HPDE6-E6E7 (cell line): Measurements from ENCODE around the gene ADAMTS14.
"Not testable (repeated sequence)": the region's sequence is repeated elsewhere in the genome, so short reads cannot be mapped to it uniquely, and the experiment has no call there.

ENCODE experiments used
- DNase-seq: peaks from one replicate; pipeline ENCODE4 v3.0.0; 2011; ENCODE audit warnings: missing footprints; ENCODE audit errors: extremely low spot score

The ADAMTS14 gene, protein sequence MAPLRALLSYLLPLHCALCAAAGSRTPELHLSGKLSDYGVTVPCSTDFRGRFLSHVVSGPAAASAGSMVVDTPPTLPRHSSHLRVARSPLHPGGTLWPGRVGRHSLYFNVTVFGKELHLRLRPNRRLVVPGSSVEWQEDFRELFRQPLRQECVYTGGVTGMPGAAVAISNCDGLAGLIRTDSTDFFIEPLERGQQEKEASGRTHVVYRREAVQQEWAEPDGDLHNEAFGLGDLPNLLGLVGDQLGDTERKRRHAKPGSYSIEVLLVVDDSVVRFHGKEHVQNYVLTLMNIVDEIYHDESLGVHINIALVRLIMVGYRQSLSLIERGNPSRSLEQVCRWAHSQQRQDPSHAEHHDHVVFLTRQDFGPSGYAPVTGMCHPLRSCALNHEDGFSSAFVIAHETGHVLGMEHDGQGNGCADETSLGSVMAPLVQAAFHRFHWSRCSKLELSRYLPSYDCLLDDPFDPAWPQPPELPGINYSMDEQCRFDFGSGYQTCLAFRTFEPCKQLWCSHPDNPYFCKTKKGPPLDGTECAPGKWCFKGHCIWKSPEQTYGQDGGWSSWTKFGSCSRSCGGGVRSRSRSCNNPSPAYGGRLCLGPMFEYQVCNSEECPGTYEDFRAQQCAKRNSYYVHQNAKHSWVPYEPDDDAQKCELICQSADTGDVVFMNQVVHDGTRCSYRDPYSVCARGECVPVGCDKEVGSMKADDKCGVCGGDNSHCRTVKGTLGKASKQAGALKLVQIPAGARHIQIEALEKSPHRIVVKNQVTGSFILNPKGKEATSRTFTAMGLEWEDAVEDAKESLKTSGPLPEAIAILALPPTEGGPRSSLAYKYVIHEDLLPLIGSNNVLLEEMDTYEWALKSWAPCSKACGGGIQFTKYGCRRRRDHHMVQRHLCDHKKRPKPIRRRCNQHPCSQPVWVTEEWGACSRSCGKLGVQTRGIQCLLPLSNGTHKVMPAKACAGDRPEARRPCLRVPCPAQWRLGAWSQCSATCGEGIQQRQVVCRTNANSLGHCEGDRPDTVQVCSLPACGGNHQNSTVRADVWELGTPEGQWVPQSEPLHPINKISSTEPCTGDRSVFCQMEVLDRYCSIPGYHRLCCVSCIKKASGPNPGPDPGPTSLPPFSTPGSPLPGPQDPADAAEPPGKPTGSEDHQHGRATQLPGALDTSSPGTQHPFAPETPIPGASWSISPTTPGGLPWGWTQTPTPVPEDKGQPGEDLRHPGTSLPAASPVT

DNA sequence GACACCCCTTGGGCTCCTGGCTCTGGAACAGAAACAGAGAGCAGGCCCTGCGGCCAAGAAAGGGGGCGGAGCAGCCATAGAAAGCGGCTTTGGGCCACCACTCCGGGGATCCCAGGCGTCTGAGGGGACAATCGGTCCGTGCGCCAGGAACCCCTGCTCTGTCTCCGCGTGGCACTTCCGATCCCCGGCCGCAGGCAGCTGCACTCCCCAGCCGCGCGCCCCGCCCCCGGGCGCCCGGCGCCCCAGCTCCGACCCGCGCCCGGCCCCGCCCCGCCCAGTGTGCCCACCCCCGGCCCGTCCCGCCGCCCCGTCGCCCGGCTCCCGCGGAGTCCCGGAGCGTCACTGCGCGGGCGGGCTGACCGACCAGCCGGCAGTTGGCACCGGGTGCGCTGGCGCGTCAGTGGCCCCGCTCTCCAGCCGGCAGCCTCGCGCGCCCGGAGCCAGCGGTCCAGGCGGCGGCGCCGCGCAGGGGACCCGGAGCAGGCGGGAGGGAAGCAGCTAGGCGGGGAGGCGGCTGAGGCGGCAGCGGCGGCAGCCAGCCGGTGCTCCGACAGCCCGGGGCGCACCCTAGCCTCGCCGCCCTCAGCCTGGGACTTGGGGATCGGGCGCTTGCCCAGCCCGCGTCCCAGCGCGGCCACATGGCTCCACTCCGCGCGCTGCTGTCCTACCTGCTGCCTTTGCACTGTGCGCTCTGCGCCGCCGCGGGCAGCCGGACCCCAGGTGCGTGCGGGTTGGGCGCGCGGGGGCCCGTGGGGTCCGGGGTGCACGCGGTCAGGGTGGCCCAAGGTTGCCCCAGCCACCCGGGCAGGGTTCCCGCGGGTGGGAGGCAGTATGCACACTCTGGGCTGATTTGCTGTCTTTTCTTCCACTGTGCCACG, at the start of gene ADAMTS14:
ADAMTS14 (plus strand) TSS at position 342 of the 878 bp plus-strand sequence; CDS start at position 639, 297 bp downstream.
- no peak for DNase-seq

DNA sequence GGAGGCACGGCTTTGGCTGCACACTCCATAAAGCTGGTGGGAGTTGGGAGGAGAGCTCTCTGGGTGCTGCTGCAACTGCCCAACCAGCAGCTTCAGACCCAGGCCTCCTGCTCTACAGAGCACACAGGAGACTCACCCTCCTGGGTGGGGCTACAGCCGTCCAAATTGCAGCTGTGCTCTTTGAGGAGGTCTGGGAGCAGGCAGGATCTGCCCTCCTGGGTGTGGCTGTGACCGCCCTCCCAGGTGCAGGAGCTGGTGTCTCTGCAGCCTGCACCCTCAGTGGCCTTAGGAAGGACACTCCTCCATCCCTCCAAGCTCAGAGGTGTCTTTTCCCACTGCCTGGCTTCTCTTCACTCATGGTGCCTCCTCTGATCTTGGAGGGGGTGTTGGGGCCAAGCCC, 49.8 kb upstream of the ADAMTS14 start:
- DNase-seq, result no peak

DNA sequence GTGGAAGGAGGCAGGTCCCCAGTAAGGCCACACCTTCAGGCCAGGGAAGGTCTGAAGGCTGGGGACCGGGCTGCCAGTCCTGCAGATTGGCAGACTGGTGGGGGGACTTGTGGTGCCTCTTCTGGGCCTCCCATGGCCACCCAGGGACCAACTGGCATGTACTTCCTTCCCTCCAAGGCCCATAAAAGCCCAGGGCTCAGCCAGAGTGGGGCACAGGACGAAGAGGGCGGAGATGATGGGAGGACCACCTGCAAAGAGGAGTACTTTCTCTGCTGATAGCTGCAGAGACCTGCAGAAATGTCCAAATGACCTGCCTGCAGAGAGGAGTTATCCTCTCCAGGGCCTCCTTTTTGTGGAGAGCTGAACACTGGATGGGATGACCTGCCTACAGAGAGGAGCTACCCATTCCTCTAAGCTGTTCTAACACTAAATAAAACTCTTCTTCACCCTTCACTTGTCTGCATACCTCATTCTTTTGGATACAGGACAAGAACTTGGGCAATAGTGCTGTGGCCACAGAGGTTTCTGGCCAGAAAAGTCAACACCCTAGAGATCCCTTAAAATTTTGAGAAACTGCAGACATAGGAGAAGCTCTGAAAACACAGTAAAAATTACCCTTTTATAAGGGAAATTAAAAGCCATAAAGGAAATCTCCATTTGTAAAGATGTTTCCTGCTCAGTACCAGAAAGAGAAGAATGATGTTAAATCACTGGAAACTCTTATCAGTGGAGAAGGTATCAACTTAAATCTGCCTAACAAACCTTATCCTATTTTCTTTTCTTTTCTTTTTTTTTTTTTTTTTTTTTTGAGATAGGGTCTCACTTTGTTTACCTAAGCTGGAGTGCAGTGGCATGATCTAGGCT, 49.1 kb upstream of the ADAMTS14 start:
- no peak for DNase-seq

DNA sequence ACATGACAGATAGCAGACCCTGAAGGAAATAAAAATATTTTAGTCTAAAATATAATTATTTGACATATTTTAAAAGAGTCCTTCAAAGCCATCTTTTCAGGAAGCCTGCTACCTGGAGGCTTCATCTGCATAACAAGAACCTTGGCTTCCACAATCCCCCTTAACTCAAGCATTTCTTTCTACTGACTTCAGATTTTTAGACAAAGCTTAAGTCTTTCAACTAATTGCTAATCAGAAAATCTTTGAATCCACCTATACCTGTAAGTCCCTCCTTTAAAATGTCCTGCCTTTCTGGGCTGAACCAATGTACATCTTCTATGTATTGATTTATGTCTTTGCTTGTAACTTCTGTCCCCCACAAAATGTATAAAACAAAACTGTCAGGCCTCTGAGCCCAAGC, 46.2 kb upstream of the ADAMTS14 start:
- DNase-seq, result no peak

DNA sequence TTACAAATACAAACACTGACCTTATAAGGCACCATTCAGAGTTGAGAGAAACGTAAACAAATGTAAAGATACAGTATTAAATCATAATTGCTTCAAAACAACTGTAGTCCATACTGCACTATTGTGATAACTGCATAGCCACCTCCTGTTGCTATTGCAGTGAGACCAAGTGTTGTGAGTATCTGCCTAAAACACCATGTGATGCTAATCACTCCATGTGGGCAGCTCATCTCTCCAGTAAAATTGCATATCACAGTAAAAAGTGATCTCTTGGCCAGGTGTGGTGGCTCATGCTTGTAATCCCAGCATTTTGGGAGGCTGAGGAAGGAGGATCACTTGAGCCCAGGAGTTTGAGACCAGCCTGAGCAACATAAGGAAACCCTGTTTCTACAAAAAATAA, 43.0 kb upstream of the ADAMTS14 start:
- DNase-seq, result no peak

DNA sequence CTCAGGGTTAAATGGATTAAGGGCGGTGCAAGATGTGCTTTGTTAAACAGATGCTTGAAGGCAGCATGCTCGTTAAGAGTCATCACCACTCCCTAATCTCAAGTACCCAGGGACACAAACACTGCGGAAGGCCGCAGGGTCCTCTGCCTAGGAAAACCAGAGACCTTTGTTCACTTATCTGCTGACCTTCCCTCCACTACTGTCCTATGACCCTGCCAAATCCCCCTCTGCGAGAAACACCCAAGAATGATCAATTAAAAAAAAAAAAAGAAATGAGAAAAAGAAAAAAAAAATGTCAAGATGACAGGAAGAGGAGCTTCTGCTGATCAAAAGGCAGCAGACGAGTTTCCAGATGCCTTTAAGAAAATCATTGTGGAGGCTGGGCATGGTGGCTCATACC, 40.6 kb upstream of the ADAMTS14 start:
- not testable (repeated sequence) for DNase-seq

DNA sequence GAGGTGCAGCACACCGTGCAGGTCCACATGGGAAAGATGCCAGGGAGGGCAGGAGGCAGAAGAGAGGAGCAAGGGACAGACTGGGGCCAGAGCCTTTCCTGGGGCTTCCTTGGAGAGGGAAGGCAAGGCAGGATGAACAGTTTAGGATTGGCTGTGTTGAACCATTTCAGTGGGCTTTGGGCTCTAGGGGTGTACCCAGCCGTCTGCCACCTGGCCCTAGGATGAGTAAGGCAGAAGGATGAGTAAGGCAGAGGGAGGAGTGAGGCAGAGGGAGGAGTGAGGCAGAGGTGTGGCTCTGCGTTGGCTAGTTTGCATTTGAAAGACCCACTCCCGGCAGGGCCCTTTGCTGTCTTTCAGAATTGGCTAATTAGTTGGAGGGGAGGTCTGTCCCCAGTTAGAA, 38.3 kb upstream of the ADAMTS14 start:
- DNase-seq, result peak; percentile 73

DNA sequence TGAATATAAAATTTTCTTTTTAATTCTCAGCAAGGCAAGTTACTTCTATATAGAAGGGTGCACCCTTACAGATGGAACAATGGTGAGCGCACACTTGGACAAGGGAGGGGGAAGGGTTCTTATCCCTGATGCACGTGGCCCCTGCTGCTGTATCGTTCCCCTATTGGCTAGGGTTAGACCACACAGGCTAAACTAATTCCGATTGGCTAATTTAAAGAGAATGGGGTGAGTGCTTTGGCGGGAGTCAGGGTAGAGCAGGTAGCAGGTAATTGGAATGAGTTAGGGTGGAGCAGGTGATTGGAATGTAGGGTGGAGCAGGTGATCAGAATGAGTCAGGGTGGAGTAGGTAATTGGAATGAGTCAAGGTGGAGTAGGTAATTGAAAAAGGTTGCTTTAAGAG, 37.8 kb upstream of the ADAMTS14 start:
- DNase-seq, result not testable (repeated sequence)

DNA sequence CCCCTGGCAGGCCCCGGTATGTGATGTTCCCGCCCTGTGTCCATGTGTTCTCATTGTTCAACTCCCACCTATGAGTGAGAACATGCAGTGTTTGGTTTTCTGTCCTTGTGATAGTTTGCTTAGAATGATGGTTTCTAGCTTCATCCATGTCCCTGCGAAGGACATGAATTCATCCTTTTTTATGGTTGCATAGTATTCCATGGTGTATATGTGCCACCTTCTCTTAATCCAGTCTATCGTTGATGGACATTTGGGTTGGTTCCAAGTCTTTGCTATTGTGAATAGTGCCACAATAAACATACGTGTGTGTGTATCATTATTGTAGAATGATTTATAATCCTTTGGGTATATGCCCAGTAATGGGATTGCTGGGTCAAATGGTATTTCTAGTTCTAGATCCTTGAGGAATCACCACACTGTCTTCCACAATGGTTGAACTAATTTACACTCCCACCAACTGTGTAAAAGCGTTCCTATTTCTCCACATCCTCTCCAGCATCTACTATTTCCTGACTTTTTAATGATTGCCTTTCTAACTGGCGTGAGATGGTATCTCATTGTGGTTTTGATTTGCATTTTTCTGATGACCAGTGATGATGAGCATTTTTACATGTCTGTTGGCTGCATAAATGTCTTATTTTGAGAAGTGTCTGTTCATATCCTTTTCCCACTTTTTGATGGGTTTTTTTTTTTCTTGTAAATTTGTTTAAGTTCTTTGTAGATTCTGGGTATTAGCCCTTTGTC, 32.5 kb upstream of the ADAMTS14 start:
- not testable (repeated sequence) for DNase-seq

DNA sequence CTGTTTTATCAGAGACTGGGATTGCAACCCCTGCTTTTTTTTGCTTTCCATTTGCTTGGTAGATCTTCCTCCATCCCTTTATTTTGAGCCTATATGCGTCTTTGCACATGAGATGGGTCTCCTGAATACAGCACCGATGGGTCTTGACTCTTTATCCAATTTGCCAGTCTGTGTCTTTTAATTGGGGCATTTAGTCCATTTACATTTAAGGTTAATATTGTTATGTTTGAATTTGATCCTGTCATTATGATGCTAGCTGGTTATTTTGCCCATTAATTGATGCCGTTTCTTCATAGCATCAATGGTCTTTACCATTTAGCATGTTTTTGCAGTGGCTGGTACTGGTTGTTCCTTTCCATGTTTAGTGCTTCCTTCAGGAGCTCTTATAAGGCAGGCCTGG, 29.0 kb upstream of the ADAMTS14 start:
- not testable (repeated sequence) for DNase-seq

DNA sequence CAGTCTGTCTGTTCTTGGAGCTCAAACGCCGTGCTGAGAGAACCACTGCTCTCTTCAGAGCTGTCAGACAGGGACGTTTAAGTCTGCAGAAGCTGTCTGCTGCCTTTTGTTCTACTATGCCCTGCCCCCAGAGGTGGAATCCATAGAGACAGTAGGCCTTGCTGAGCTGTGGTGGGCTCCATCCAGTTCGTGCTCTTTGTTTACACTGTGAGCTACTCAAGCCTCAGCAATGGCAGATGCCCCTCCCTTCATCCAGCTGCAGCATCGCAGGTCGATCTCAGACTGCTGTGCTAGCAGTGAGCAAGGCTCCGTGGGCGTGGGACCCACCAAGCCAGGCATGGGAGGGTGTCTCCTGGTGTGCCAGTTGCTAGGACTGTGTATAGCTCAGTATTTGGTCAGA, 27.3 kb upstream of the ADAMTS14 start:
- not testable (repeated sequence) for DNase-seq

DNA sequence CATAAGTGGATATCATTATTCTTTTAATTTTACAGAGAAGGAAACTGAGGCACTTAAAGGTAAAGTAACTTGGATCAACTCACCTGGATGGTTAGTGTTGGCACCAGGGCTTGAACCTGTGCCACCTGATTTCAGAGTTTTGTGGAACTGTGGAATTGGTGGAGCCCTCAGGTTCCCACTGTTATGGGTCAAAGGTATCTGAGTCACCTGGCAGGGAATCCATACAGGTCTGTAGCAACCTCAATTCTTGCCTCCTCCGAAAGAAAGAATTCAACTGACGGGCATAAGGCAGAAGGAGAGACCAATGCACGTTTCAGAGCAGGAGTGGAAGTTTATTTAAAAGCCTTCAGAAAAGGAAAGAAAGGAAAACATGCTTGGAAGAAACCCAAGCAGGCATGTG, 25.2 kb upstream of the ADAMTS14 start:
- no peak for DNase-seq

DNA sequence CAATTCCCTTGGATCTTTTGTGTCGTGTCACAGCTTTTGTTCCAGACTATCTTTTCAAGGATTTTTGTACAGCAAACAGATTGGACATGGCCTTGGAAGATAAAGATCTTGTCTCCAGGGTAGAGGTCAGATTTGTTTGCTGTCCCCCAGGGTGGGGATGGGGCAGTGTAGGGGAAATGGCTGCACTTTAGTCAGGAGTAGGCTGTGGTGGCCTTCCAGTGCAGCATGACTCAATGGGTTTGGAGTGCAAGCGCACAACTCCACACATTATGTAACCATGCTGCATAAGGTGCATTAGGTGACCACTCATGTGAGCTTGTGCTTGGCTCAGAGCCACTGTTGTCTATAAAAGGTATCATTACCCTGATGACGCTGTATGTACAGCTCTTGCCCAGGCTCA, 23.9 kb upstream of the ADAMTS14 start:
- no peak for DNase-seq

DNA sequence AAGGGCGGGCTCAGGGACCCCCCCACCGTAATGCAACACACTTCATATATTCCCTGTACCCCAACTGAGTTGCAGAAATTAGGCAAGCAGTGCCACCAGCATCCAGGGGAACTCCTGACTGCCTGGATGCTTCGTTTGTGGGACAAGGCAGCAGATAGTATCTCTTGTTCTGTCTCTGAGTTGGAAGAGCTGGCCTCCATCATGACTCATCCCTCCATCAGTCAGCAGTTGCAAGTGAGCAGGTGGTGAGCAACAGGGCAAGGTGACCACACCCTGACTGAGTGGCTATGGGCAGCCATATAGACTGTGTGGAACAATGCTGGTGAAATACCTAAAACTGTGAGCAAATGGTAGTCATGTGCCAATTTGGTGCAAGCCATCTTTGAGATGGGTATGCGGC, 22.8 kb upstream of the ADAMTS14 start:
- peak; percentile 87 for DNase-seq

DNA sequence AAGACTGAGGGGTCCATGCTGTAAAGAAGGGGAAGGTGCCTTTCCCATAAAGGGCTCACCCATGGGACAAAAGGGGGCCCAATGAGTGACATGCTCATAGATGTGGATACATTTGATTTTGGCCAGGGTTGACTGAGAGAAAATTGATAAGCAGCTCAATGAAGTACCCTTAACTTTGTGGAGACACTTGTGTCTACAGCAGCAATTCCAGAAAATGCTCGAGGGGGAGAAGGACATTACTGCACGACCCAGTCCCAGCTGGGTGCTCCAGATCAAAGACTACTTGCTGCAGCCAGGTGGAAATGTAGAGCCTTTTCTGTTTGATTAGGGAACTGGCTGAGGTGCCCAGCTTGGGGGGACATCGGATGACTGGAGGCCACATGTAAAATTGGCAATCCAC, 22.2 kb upstream of the ADAMTS14 start:
- DNase-seq, result no peak

DNA sequence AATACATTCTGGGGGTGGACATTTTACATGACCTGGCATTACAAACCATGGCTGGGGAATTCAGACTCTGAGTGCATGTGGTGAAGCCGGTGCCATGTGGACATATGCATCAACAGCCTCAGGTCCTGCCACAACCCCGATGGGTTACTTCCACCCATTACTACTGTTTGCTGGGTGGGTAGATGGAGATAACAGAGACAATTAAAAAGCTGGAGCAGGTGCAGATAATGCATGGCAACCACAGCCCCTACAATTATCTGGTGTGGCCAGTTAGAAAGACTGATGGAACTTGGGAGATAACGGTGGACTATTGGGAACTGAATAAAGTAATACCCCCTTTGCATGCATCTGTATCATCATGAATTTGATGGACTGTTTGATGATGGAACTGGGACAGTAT, 21.6 kb upstream of the ADAMTS14 start:
- DNase-seq, result no peak

DNA sequence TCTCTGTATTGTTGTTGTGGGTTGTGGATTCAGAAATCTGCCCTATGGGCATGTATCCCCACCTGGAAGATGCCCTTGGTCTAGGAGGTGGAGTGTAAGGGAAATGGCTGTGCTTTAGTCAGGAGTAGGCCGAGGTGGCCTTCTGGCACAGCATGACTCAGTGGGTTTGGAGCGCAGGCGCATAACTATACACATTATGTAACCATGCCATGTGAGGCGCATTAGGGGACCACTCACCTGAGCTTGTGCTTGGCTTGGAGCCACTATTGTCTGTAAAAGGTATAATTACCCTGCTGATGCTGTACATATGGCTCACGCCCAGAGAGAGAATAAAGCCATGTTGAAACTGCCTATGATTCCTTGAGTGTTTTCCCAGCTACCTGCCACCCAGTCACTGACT, 20.6 kb upstream of the ADAMTS14 start:
- no peak for DNase-seq

DNA sequence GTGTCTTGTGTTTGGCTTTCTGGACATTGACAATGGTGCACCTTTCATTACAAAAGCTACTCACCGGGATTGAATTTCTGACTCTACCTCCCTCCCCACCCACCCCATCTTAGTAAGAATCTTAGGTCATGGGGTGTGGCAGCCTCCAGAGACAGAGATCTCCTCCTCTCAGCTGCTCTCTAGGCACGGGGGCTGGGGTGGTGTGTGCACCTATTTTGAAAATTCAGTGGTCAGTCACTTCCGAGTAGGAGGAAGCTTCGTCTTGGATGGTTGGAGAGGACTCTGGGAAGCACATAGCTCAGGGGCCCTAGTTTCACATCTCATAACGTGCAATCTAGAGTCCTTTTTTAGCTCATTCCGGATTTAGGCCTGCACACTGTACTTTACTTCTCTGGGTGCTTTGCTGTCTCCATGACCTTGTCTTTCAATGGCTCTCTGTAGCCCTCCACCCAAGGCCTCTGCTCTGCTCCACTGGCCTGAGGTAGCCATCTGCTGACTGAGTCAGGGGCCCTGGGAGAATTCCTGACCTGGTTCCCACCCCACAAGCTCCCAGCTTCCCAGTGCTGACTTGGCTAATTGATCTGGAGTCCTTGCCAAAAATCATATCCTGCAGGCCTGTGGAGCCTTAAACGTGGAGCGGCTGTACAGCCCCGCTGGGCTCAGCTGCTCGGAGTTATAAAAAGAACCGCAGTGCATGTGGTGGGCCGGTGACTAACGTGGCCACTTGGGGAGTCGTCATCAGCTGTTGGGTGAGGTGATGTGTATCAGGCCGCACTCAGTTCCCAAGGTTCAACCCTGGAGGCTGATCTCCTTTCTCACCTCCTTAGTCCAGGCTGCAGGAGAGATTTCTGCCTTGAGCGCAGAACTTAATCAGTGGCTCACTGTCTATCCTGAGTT, 19.3 kb upstream of the ADAMTS14 start:
- DNase-seq, result no peak
